ENCODE measurements around the gene TMEM201.

Gene TMEM201

DNA sequence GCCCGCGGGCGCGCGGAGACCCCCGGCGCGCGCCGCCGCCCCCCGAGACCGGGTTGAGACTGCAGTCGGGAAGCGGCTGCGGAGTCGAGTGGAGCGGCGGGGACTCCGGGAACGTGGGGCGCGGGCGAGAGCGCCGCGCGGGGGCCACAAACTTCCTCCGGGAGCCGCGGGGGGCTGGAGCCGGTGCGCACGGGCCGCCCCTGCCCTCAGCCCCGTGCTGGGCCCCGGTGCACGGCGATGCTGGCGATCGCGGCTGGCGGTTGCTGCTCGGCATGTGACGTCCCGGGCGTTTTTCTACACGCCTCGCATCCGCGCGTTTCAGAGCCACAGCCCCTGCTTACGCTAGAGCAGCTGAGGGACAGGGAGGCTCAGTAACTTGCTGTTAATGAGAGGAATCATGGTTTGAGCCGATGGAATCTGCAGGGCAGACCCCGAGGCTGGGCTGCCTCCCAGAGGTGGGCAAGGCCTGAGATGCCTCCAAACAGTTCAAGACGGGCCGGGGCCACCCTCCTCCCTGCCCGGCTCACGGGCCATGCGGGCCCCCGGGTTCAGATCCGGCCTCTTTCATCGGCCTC is 520 bp downstream of the TMEM201 start:
- H3K4me1 ChIP-seq (ENCODE audit: control insufficient read depth, insufficient read depth, low read length): peaks cover 19% of the 10 kb centered on the region

DNA sequence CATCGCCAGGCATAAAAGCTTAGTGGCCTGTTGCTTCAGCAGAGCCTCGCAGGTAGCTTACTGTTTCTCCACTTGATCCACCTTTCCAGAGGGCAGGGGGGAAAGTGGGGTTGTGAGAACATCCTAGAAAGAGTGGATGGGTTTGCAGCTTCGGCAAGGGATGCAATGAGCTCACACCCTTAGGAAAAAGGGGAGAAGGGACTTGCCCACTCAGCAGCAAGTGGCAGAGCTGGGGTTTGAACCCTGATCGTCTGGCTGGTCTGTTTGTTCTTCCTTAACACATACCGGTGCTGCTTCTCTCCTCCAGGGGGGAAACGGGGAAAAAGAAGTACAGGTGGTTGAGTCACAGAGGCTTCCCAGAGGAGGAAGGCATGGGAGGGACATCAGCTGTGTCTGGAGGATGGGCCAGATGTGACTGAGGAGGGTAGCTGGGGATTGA is 1.0 kb downstream of the TMEM201 start:
- H3K36me3 ChIP-seq (ENCODE audit: control insufficient read depth, insufficient read depth, low read length): no peaks in the 10 kb centered on the region
- no peaks in the 10 kb centered on the region for H3K9me3 ChIP-seq (ENCODE audit: control insufficient read depth, low read length)
- H3K4me1 ChIP-seq (ENCODE audit: control insufficient read depth, insufficient read depth, low read length): peaks cover 19% of the 10 kb centered on the region
- H3K4me3 ChIP-seq (ENCODE audit: low read length): peak overlapping the region; percentile 42
- H3K9ac ChIP-seq (ENCODE audit: low read length): peak overlapping the region; percentile 61
- H3K27me3 ChIP-seq (ENCODE audit: control insufficient read depth, insufficient read depth, low read length): no peaks in the 10 kb centered on the region

More for the DNA sequence above, 520 bp downstream of the TMEM201 start:
- H3K27me3 ChIP-seq (ENCODE audit: control insufficient read depth, insufficient read depth, low read length): no peaks in the 10 kb centered on the region
- H3K36me3 ChIP-seq (ENCODE audit: control insufficient read depth, insufficient read depth, low read length): no peaks in the 10 kb centered on the region
- no peaks in the 10 kb centered on the region for H3K9me3 ChIP-seq (ENCODE audit: control insufficient read depth, low read length)
- H3K4me3 ChIP-seq (ENCODE audit: low read length): peak overlapping the region; percentile 42
- H3K9ac ChIP-seq (ENCODE audit: low read length): peak overlapping the region; percentile 61

DNA sequence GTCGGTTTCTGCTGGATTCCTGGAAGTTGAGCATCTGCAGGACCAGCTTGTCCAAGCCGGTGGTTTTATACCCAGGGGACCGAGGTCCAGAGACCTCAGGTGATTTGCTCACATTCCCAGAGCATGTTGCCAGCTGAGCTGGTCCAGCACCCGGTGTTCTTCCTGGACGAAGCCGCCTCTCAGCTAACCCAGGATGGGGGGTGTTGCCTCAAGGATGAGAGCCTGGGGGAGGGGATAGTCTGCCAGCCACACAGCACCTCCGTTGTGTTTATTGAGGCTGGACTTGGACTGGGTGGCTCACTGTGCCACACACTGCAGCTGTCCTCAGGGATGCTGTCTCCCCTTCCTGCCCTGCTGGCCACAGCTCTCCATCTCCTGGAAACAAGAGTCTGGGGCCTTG is 1.5 kb downstream of the TMEM201 start:
- H3K9me3 ChIP-seq (ENCODE audit: control insufficient read depth, low read length): no peaks in the 10 kb centered on the region
- H3K36me3 ChIP-seq (ENCODE audit: control insufficient read depth, insufficient read depth, low read length): no peaks in the 10 kb centered on the region
- peaks cover 19% of the 10 kb centered on the region for H3K4me1 ChIP-seq (ENCODE audit: control insufficient read depth, insufficient read depth, low read length)
- H3K27me3 ChIP-seq (ENCODE audit: control insufficient read depth, insufficient read depth, low read length): no peaks in the 10 kb centered on the region
- peak overlapping the region; percentile 61 for H3K9ac ChIP-seq (ENCODE audit: low read length)
- no peak overlapping the region for H3K4me3 ChIP-seq (ENCODE audit: low read length)

- Histone ChIP-seq H3K27me3 (ENCODE audit: control insufficient read depth, insufficient read depth, low read length) (no peaks in the 10 kb centered on the region), H3K4me1 (ENCODE audit: control insufficient read depth, insufficient read depth, low read length) (peaks cover 19% of the 10 kb centered on the region), H3K9me3 (ENCODE audit: control insufficient read depth, low read length) (no peaks in the 10 kb centered on the region), H3K36me3 (ENCODE audit: control insufficient read depth, insufficient read depth, low read length) (no peaks in the 10 kb centered on the region), H3K4me3 (ENCODE audit: low read length) (no peak overlapping the region), H3K9ac (ENCODE audit: low read length) (no peak overlapping the region)
These were observed 2.4 kb downstream of the TMEM201 start for GRCh38 chr1:9590945-9591668.

DNA sequence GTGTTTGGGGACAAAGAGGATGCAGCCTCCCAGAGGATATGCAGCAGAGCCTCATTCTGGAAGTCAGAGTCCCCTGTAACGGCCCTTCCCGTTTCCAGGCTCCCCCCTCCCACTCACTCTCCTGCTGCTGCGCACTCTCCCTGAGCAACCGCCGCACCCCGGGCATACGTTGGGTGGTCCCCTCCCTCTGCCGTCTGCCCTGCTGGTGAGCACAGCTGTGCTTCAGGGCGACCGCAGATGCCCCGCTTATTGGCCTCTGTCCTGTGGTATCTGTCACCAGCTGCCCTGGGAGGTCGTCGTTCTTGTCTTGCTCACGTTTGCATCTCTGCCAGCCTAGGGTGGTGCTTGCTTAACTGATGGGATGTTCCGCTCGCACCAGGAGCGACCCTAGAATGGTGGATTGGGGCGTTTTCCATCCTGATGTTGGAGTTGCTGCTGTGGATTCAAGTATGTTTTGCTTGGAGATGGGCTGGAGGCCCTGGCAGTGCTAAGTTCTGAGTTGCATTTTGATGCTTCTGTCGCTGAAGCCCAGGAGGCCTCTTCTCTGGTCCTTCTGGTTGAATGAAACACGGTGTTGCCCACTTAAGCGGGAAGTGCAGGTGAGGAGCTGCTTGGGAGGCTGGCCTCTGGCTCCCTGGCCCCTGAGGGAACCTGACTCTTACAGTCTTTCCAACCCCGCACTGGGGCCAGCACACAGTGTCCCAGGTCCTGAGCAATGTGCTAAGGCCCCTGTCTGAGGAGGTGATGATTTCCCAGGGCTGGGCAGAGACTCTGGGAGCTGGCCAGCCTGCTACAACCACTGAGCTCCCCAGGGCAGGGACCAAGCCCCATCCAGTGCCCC is 3.2 kb downstream of the TMEM201 start:
- Histone ChIP-seq H3K4me1 (ENCODE audit: control insufficient read depth, insufficient read depth, low read length) (peaks cover 19% of the 10 kb centered on the region), H3K9ac (ENCODE audit: low read length) (no peak overlapping the region)

GRCh38 chr1:9592510-9593075 is 3.9 kb downstream of the TMEM201 start:
- Histone ChIP-seq H3K36me3 (ENCODE audit: control insufficient read depth, insufficient read depth, low read length) (no peaks in the 10 kb centered on the region), H3K27me3 (ENCODE audit: control insufficient read depth, insufficient read depth, low read length) (no peaks in the 10 kb centered on the region), H3K4me3 (ENCODE audit: low read length) (no peak overlapping the region), H3K9ac (ENCODE audit: low read length) (no peak overlapping the region), H3K9me3 (ENCODE audit: control insufficient read depth, low read length) (no peaks in the 10 kb centered on the region), H3K4me1 (ENCODE audit: control insufficient read depth, insufficient read depth, low read length) (peaks cover 19% of the 10 kb centered on the region)

More for the DNA sequence above, 3.2 kb downstream of the TMEM201 start:
- no peak overlapping the region for H3K4me3 ChIP-seq (ENCODE audit: low read length)
- H3K9me3 ChIP-seq (ENCODE audit: control insufficient read depth, low read length): no peaks in the 10 kb centered on the region
- H3K36me3 ChIP-seq (ENCODE audit: control insufficient read depth, insufficient read depth, low read length): no peaks in the 10 kb centered on the region
- H3K27me3 ChIP-seq (ENCODE audit: control insufficient read depth, insufficient read depth, low read length): no peaks in the 10 kb centered on the region

DNA sequence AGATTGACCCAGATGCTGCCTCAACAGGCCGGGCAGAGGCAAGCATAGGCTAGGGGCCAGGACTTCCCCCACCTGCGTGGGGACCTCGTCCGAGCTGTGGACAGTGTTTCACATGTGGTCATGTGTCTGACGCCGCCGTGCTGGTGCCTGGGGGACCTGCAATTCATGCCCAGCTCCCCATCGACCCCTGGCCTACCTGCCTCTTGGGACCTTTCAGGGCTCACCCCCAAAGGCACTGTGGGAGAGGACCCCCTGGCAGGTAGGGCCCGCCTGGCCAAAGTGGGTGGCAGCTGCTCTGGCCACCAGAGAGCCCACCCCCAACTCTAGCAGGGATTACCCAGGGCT is 4.4 kb downstream of the TMEM201 start:
- Histone ChIP-seq H3K4me3 (ENCODE audit: low read length) (no peak overlapping the region), H3K4me1 (ENCODE audit: control insufficient read depth, insufficient read depth, low read length) (peaks cover 19% of the 10 kb centered on the region), H3K27me3 (ENCODE audit: control insufficient read depth, insufficient read depth, low read length) (no peaks in the 10 kb centered on the region), H3K9ac (ENCODE audit: low read length) (no peak overlapping the region), H3K9me3 (ENCODE audit: control insufficient read depth, low read length) (no peaks in the 10 kb centered on the region), H3K36me3 (ENCODE audit: control insufficient read depth, insufficient read depth, low read length) (no peaks in the 10 kb centered on the region)

DNA sequence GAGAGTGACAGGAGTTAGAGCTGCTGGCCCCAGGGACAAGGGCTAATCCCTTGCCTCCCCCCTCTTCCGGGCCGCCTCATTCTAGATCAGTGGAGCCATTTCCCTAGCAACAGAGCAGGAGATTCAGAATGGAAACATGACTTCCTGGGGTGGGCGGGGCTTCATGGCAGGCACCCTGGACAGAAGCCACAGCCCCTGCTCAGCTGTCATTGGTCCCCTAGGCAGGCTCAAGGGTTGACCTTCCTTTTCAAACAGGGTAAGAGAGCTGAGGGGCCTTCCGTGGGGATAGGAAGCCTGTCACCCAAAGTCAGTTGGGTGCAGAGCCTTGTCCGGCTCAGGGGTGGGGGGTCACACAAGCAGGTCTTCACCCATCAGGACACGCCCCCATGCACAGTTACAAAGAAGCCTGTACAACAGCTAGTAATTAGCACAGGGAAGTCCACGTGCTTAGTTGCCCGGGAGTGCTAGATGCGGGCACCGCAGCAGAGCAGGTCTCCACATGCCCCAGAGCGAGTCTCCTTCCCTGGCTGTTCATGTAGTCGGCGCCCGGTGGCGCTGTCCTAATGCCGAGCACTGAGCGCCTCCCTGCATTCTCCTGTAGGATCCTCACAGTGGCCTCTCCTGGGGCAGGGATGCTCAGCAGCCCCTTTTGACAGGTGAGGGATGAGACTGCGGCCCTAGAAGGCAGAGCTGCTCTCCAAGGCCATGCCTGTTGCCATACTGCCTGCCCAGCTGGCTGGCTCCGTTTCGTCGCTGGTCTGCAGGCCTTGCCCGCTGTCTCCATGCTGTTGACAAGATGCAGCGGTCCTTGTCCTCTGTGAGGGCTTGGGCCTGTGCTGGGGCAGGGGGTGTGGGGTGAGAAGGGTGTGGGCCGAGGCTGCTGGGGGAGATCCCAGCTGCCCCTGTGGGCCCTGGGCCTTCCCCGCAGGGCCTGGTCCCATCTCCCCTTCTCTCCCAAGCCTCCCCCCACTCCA is 5.1 kb downstream of the TMEM201 start:
- no peak overlapping the region for H3K4me3 ChIP-seq (ENCODE audit: low read length)
- H3K9ac ChIP-seq (ENCODE audit: low read length): no peak overlapping the region
- H3K4me1 ChIP-seq (ENCODE audit: control insufficient read depth, insufficient read depth, low read length): peaks cover 19% of the 10 kb centered on the region
- no peaks in the 10 kb centered on the region for H3K36me3 ChIP-seq (ENCODE audit: control insufficient read depth, insufficient read depth, low read length)
- no peaks in the 10 kb centered on the region for H3K9me3 ChIP-seq (ENCODE audit: control insufficient read depth, low read length)
- no peaks in the 10 kb centered on the region for H3K27me3 ChIP-seq (ENCODE audit: control insufficient read depth, insufficient read depth, low read length)

DNA sequence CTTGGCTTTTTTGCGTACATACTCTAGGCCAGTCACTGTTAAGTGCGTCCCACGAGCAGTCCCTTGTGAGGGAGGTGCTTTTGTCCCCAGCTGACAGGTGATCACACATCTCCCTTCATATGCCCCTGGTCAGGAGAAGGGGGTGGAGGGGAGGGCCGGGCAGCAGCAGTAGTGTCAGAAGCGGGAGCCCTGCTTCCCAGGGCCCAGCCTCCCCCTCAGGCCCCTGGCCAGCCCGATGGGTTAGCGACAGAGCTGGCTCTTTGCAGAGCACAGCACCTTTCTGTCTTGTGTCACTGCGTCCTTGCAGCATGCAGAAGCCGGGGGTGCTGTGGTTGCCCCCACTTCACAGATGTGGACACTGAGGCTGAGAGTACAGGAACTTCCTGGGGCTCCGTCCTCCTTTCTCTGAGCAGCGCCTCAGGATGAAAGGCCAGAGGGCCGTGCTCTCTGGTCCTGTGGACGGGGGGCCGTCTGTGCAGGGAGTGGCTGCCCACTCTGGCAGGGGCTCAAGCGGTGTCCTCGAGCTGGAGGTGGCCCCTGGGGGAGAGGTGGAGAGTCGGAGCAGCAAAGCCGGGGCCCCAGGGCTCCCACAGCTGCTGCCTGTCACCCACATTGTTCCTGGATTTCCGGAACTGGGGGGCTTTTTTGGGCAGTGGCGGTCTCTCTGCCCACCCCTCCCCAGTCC is 5.9 kb downstream of the TMEM201 start:
- no peak overlapping the region for H3K9ac ChIP-seq (ENCODE audit: low read length)
- H3K4me1 ChIP-seq (ENCODE audit: control insufficient read depth, insufficient read depth, low read length): peaks cover 16% of the 10 kb centered on the region
- H3K9me3 ChIP-seq (ENCODE audit: control insufficient read depth, low read length): no peaks in the 10 kb centered on the region
- no peaks in the 10 kb centered on the region for H3K27me3 ChIP-seq (ENCODE audit: control insufficient read depth, insufficient read depth, low read length)
- H3K36me3 ChIP-seq (ENCODE audit: control insufficient read depth, insufficient read depth, low read length): no peaks in the 10 kb centered on the region
- H3K4me3 ChIP-seq (ENCODE audit: low read length): no peak overlapping the region

DNA sequence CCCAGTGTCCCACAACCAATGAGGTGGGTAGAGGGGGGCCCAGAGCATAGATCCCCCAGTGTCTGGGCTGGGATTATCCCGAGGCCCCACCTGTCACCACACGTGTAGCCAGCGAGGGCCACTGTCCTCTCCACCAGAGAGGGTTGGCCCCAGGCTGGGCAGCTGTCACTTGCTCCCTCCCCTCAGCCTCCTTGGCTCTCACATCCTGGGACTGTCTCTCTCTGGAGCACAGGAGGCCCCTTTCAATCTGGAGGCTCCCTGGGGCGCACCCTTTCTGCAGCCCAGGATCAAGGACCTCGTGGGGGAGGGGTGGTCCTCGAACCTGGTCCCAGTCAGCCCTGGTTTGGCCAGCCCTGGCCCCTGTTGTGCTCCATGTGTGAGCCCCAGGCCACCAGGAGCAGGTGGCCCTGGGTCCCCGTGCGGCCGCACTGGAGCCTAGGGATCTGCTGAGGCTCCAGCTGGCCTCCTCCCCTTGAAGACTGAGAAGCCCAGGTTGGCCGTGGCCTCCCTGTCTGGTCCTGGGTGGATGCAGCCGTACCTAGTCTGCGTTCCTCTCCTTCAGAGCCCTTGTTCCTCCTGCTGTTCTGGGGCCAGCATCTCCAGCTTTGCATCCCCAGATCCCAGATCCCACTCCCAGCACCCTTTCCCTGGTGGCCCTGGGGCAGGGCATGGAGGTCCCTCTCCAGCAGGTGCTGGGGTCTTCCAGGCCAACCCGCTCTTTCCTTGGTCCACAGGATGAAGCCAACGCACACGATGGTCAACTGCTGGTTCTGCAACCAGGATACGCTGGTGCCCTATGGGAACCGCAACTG is 6.7 kb downstream of the TMEM201 start:
- Histone ChIP-seq H3K27me3 (ENCODE audit: control insufficient read depth, insufficient read depth, low read length) (no peaks in the 10 kb centered on the region), H3K36me3 (ENCODE audit: control insufficient read depth, insufficient read depth, low read length) (no peaks in the 10 kb centered on the region), H3K9ac (ENCODE audit: low read length) (no peak overlapping the region), H3K4me1 (ENCODE audit: control insufficient read depth, insufficient read depth, low read length) (peaks cover 12% of the 10 kb centered on the region), H3K9me3 (ENCODE audit: control insufficient read depth, low read length) (no peaks in the 10 kb centered on the region), H3K4me3 (ENCODE audit: low read length) (no peak overlapping the region)
